Esophagus squamous epithelium (tissue), 4 donors: ENCODE data around the gene HPCAL1.

Experiments used
- POLR2A ChIP-seq, 4 donors: fragments of 450-650 bp; IDR thresholded peaks; one replicate each; pipeline ENCODE4 v1.6.1; 2017; ENCODE audit warnings: antibody characterized with exemption in 4 of 4, mild to moderate bottlenecking in 4 of 4, moderate library complexity in 3 of 4
- TF ChIP-seq, protein P1 (sequence below), 6 experiments: fragments of 450-650 bp in 4 of 6; fragments of 200-600 bp in 2 of 6; sonication (generic) in 2 of 6; IDR thresholded peaks; one replicate each; pipeline ENCODE4 v1.5.1; 2016 to 2019; ENCODE audit warnings: antibody characterized with exemption in 6 of 6, mild to moderate bottlenecking in 4 of 6, moderate library complexity in 4 of 6

GRCh38 chr2:10371441-10372196 is 68.9 kb downstream of the HPCAL1 start:
- TF ChIP-seq, protein P1, sequence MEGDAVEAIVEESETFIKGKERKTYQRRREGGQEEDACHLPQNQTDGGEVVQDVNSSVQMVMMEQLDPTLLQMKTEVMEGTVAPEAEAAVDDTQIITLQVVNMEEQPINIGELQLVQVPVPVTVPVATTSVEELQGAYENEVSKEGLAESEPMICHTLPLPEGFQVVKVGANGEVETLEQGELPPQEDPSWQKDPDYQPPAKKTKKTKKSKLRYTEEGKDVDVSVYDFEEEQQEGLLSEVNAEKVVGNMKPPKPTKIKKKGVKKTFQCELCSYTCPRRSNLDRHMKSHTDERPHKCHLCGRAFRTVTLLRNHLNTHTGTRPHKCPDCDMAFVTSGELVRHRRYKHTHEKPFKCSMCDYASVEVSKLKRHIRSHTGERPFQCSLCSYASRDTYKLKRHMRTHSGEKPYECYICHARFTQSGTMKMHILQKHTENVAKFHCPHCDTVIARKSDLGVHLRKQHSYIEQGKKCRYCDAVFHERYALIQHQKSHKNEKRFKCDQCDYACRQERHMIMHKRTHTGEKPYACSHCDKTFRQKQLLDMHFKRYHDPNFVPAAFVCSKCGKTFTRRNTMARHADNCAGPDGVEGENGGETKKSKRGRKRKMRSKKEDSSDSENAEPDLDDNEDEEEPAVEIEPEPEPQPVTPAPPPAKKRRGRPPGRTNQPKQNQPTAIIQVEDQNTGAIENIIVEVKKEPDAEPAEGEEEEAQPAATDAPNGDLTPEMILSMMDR (IDR thresholded peaks at IDR 0.05): no peak
- TF ChIP-seq POLR2A (IDR thresholded peaks at IDR 0.05): no peak
